ENCODE results near the gene ARL1.
A peak's percentile ranks its signal among the peaks of the same experiment; 100 is the strongest.
"Not testable (repeated sequence)": the region's sequence is repeated elsewhere in the genome, so short reads cannot be mapped to it uniquely, and the experiment has no call there.

Gene ARL1

DNA sequence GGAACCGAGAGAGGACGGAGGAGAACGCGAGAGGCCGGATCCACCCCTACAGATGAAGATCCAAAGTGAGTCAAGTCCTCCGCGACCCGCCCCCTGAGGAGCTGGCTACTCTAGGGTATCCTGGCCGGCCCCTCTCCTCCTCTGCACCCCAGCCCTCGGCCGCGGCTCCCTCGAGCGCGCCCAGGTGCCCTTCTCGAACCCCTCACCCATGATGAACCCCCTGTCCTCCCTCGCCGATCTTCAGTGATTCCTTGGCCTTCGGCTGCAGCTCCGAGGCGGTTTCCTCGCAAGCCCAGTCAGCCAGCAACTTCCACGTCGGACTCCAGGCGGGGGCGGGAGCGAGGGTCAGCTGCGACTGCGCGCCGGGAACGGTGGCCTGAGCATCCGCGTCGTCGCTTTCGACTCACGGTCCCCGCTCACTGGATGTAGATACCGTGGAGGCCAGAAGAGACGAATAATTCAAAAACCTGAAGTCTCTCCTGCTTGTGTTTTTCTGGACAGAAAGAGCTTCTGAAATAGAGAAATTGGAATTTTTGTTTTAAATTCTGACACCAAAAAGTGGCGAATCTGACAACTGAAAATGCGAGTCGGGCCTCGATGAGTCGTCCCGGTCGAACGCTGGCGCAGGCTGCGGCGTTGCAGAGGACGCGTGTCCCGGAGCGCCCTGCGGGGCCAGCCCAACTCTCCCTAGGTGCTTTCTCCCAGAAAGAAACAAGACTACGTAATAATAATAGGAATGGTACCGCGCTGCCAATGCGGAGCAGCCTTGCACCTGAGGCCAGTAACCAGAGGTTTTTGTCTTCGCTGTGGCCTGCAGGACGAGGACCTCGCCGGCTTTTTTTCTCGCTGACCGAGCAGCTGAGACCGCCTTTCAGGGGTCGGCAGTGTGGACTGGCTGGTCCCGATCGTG, at the start of gene ARL1:
TSS of gene ARL1 (minus strand) at position 337 of the 910 bp plus-strand sequence. CDS start at position 210, 127 bp downstream.
- peak; percentile 57 to 74 (median 68) for DNase-seq (ENCODE audit: low read depth in 4 of 4, low spot score in 1 of 4)

DNA sequence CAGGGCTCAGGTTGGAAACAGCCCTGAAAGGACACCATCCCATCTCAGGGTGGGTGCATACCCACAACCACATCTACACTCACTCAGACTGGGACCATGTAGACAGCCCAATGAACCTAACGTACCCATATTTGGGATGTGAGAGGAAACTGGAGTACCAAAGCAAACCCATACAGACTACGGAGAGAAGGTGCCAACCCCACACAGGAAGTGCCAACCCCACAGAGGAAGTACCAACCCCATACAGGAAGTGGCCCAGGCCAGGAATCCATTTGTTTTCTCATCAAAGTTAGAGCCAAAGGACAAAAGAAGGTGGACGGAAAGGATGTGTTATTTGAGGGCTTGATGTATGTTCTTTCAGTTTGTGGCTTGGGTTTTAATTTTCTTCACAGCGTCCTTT, 48.1 kb upstream of the ARL1 start:
- DNase-seq (ENCODE audit: low read depth in 4 of 4, low spot score in 1 of 4) = no peak

DNA sequence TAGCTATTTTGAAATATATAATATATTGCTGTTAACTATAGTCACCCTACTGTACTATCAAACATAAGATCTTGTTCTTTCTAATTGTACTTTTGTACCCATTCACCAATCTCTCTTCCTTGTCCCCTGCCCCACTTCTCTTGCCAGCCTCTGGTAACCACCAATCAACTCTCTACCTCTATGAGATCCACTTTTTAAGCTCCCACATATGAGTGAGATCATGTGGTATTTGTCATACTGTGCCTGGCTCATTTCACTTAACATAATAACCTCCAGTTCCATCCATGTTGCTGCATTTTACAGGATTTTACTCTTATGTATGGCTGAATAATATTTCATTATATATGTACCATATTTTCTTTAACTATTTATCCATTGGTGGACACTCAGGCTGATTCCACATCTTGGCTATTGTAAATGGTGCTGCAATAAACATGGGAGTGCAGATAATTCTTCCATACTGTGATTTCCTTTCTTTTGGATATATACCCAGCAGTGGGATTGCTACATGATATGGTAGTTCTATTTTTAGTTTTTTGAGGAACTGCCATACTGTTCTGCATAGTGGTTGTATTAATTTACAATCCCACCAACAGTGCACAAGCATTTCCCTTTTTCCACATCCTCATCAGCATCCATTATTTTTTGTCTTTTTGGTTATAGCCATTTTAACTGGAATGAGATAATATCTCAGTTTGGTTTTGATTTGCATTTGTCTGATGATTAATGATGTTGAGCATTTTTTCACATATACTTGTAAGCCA, 34.1 kb upstream of the ARL1 start:
- DNase-seq (ENCODE audit: low read depth in 4 of 4, low spot score in 1 of 4) = no peak

DNA sequence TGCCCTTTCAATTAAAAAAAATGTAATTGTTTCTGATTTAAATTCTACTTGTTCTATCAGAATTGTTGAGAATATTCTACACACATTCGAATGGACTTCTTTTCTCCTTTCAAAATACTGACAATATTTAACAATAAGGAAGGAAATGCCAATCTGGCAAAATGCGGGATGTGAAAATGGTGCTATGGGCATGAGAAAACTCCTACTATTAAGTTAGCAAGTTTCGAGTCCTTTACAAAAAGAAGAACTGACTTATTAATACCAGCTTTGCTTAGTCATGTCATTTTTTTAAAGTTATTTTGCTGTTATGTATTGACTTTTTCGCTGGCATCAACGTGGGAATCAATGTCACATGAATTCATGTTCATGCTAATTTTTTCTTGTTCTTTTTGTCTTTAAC, 31.7 kb upstream of the ARL1 start:
- no peak for DNase-seq (ENCODE audit: low read depth in 4 of 4, low spot score in 1 of 4)

DNA sequence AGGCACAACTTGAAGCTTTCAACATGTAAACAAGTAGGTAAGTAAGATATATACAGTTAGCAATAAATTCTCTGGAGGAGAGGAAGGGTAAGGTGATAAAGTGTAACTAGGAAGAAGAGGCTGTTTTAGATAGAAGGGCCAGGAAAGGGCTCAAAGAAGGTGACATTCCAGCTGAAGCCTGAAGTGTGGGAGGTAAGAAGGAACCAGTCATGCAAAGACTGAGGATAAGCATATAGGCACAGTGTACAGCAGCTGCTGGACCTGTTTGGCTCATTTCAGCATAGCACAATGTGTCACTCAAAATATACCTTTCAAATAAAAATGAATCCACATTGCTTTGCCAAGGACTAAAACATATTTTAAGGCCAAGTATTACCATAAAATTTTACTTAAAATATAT, 28.6 kb upstream of the ARL1 start:
- no peak for DNase-seq (ENCODE audit: low read depth in 4 of 4, low spot score in 1 of 4)

DNA sequence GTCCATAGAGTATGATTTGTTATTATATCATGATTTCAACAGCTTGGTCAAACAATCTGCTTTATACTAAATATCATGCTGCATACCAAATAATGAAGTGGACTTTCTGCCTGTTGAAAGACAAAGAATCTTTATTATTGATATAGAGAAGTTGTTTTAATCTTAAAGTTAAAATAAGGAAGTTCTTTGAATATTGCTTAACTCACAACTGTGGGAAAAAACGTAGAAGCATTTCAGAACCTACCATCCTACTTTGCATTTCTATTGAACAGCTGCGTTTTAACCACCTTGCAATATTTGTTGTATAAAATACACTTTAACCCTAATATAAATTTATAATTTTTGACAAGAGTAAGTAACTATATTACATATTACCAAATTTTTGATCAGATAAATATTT, 22.9 kb upstream of the ARL1 start:
- DNase-seq (ENCODE audit: low read depth in 4 of 4, low spot score in 1 of 4) = no peak

DNA sequence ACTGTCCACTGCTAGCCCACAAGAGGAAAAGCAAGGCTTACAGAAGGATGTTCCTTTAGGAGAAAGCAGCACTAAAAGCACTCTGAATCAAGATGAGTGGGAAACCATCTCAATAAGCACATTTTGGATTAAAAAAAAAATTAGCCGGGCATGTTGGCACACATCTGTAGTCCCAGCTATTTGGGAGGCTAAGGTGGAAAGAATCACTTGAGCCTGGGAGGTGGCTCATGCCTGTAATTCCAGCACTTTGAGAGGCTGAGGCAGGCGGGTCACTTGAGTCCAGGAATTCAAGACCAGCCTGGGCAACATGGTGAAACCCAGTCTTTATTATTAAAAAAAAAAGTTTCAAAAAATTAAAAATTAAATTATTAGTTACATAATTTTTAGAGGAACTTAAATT, 17.0 kb upstream of the ARL1 start:
- no peak for DNase-seq (ENCODE audit: low read depth in 4 of 4, low spot score in 1 of 4)

DNA sequence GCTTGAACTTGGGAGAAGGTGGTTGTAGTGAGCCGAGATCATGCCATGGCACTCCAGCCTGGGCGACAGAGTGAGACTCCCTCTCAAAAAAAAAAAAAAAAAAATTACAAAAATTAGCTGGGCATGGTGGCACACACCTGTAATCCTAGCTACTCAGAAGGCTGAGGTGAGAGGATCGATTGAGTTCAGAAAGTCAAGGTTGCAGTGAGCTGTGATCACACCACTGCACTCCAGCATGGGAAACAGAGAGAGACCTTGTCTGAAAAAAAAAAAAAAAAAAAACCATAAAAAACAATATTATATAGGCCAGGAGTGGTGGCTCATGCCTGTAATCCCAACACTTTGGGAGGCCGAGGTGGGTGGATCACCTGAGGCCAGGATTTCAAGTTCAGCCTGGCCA, 14.5 kb upstream of the ARL1 start:
- DNase-seq (ENCODE audit: low read depth in 4 of 4, low spot score in 1 of 4) = not testable (repeated sequence)

DNA sequence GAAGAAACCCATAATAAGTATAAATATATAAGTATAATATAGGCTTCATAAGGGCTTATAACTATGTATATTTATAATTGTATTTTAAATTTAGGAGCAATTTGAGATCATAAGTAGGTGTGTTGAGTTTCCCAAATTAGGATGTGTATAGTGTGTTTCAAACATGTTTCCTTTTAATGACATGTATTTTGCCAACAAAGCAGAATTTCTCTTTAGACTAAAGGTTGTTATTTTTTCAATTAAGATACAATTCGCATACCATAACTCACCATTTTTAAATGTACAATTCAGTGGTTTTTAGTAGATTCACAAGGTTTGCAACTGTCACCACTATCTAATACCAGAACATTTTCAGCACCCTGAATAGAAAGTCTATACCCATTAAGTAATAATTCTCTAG, 7.7 kb upstream of the ARL1 start:
- no peak for DNase-seq (ENCODE audit: low read depth in 4 of 4, low spot score in 1 of 4)

DNA sequence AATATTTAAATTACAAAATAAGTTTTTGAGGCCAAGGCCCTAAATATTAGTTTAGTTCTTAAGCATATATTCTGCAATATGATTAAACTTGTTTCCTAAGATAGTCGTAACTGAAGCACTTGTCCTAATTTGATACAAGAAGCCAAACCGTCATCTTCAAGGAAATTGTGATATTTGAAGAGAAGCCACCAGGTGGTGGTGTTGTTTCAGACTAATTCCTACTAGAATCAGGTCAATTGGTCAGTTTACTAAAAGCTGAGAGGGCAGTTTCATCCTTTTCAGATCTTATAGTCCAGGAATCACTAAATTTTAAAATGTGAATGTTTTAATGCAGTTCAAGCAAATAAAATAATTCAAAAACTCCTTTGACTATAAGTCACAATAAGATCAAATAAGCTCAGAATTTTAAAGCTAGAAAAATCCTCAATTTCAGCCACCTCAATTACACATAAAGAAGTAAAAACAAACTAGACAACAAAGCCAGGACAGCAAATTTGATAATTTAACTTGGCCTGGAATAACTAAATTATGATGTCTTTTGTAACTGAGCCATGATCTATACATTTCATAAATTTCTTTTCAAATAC, 7.1 kb upstream of the ARL1 start:
- no peak for DNase-seq (ENCODE audit: low read depth in 4 of 4, low spot score in 1 of 4)

DNA sequence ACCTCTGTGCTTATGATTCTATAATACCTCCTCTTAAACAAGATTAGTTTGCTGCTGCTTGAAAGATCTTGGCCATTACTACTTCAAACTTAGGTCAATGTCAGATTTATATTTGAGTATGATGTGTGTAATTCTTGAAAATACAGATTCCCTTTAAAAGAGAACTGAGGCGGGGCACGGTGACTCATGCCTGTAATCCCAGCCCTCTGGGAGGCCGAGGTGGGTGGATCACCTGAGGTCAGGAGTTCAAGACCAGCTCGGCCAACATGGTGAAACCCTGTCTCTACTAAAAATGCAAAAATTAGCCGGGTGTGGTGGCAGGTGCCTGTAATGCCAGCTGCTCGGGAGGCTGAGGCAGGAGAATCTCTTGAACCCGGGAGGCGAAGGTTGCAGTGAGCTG, 2.6 kb upstream of the ARL1 start:
- not testable (repeated sequence) for DNase-seq (ENCODE audit: low read depth in 4 of 4, low spot score in 1 of 4)

DNA sequence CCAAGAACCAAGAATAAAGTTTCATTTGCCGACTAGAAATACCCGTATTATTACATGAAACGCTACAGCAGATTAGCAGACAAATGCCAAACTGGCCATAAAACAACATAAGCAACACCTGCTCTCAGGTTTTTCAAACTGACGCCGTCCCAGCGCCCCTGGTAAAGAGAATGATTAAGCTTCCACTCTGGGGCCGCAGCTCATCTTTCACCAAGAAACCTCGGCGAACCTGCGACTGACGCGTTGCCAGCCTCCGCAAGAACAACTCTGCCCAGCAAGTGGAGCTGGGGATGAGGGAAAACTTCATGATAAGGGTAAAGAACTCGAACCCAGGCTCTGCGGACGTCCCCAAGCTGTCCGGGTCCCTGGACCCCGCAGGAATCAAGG, 530 bp downstream of the ARL1 start:
- no peak for DNase-seq (ENCODE audit: low read depth in 4 of 4, low spot score in 1 of 4)

DNA sequence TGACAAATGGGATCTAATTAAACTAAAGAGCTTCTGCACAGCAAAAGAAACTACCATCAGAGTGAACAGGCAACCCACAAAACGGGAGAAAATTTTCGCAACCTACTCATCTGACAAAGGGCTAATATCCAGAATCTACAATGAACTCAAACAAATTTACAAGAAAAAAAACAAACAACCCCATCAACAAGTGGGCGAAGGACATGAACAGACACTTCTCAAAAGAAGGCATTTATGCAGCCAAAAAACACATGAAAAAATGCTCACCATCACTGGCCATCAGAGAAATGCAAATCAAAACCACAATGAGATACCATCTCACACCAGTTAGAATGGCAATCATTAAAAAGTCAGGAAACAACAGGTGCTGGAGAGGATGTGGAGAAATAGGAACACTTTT, 16.4 kb downstream of the ARL1 start:
- DNase-seq (ENCODE audit: low read depth in 4 of 4, low spot score in 1 of 4) = not testable (repeated sequence)

DNA sequence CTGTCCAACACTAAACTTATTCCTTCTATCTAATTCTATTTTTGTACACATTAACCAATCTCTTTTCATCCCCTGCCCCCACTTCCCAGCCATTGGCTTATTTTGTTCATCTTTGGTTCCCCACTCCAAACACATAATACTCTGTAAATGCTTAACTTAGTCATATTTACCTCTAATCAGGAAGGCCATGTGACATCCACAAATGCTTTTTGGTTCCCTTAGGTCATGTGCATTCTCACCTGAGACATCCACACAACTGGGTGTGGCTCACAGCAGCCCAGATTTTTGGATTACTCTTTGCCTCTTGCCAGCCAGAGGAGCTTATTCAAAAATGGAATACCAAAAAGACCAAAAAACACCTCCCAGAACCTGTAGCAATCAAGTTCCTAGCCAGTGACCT, 28.4 kb downstream of the ARL1 start:
- DNase-seq (ENCODE audit: low read depth in 4 of 4, low spot score in 1 of 4) = no peak

DNA sequence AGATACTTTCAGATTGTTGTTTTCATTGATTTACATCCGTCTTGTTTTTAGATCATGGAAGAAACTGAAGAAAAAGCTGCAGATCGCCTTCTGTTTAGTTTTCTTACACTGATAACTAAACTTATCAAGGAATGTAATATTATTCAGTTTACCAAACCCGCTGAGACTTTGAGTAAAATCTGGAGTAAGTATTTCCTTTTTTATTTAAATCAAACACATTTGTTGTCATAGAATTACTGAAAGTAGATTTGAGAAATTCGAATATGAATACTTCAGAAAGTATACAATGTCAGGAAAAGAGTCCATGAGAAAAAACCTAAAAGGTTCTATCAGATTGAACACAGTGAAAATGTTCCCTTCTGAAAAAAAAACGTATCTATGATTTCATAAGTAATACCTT, 32.0 kb downstream of the ARL1 start:
- no peak for DNase-seq (ENCODE audit: low read depth in 4 of 4, low spot score in 1 of 4)

DNA sequence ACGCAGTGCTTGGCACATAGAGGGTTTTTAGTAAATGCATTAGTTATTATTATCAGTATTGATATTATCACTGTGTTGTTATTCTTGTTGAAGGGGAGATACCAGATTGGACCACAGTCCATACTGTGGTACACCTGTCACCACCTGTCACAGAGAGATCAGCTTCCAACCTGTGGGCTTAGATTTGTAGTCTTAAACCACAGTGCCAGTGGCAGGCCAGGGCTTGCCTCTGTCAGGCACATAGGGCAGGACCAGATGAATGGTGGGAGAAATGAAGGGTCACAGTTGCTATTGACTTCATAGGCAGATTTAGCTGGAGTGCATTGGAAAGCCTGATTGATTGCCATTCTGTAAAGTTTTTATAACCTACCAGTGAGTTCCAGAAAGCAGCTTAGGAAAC, 35.1 kb downstream of the ARL1 start:
- no peak for DNase-seq (ENCODE audit: low read depth in 4 of 4, low spot score in 1 of 4)

DNA sequence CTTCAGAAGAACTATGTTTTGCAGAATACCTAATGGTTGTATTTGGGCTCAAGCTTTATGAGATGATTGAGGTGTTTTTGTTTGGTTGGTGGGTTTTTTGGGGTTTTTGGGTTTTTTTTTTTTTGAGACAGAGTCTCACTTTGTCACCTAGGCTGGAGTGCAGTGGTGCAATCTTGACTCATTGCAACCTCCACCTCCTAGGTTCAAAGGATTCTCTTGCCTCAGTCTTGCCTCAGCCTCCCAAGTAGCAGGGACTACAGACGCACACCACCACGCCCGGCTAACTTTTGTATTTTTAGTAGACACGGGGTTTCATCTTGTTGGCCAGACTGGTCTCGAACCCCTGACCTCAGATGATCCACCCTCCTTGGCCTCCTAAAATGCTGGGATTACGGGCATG, 39.6 kb downstream of the ARL1 start:
- no peak for DNase-seq (ENCODE audit: low read depth in 4 of 4, low spot score in 1 of 4)

DNA sequence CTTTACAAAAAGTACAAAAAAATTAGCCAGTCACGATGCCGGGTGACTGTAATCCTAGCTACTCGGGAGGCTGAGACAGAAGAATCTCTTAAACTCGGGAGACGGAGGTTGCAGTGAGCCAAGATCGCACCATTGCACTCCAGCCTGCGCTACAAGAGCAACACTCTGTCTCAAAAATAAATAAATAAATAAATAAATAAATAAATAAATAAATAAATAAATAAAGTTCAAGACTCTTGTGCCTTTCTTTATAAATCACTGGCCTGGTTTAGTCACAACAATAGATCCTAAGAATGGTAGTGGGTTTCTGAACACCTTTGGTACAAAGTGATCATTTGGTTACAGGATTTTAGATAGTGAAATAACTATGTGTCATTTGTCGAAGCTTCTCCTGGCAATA, 46.1 kb downstream of the ARL1 start:
- DNase-seq (ENCODE audit: low read depth in 4 of 4, low spot score in 1 of 4) = no peak

DNA sequence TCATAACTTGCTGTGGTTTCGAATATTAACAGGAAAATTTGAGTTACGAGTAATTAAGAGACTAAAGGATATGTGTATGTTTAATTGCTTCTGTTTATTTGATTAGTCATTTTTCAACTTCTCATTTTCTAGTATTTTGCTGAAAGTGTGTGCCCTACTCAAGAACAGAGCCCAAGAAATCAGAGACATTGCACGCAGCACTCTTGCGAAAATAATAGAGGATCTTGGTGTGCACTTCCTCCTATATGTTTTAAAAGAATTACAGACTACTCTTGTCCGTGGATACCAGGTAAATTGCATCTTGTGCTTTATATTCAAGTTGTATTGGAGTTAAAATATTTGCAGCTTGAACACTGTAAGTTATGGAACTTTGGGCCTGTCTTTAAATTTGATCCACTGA, 50.8 kb downstream of the ARL1 start:
- DNase-seq (ENCODE audit: low read depth in 4 of 4, low spot score in 1 of 4) = no peak

DNA sequence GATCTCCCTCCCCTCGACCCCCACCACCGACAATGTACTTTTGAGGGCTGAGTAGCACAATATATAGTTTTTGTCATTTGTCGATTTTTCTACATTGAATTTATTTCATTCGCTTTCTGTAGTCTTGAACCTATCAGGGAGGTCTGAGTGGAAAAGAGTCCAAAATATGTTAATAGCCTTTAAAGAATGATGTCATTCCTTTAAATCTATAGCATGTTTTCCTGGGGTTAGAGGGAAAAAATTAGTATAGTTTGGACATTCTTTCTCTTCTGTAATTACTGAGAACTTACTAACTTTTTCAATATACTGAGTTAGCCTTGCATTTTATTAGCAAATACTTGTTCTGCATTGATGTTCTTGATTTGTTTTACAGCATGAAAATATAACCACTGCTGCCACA, 55.9 kb downstream of the ARL1 start:
- DNase-seq (ENCODE audit: low read depth in 4 of 4, low spot score in 1 of 4) = no peak

DNA sequence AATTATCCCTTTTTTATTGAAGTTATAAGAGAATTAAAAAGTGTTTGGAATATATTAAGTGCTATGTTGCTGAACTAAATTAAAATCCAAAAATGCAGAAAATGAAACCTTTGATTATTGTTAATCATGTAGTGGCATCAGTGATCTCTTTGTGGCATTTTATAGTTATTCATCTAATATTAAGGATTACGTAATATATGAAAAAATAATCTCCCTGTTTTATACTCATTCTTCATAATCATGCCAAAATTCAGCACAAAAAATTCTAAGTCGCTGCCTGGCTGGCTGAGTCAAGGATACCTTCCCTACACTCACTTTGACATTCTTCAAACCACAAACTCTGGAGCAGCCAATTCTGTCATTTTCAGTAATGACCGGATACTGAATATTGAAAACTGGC, 63.7 kb downstream of the ARL1 start:
- no peak for DNase-seq (ENCODE audit: low read depth in 4 of 4, low spot score in 1 of 4)

All from stimulated activated CD4-positive, alpha-beta T cell treated with anti-CD3 and anti-CD28 coated beads, Interleukin-1b, Interleukin-23, amount 100 ng/mL, for 24 hours (primary cell).